Gastrocnemius medialis (tissue), 4 donors: ENCODE results near the gene WASL. TPM values are rescaled to one million over a fixed set of nuclear protein-coding genes. Genes with fewer than 3 reads are reported as not detected.

ENCODE experiments used
- ATAC-seq, 2 donors: fragments of 150-250 bp; one replicate each; pipeline ENCODE4 v1.9.1; 2016
- DNase-seq, 2 donors: peaks; one replicate each; pipeline ENCODE4 v3.0.0-alpha.2; 2019
- H3K27ac ChIP-seq, 4 donors: fragments of 200-600 bp; sonication (generic); 1 replicate in 1 of 4; 2 replicates in 3 of 4; pipeline ENCODE4 v1.5.1; 2016 to 2018; ENCODE audit warnings: mild to moderate bottlenecking in 2 of 4, moderate library complexity in 1 of 4
- H3K27me3 ChIP-seq, 3 donors: fragments of 200-600 bp; sonication (generic) in 2 of 3; 1 replicate in 1 of 3; 2 replicates in 2 of 3; pipeline versions ENCODE4 v1.5.1 to v1.6.0; 2016 to 2019; ENCODE audit warnings: mild to moderate bottlenecking in 1 of 3, moderate library complexity in 1 of 3
- H3K36me3 ChIP-seq, 2 donors: fragments of 200-600 bp; sonication (generic) in 1 of 2; one replicate each; pipeline ENCODE4 v1.5.1; 2017 to 2018
- H3K4me1 ChIP-seq, 2 donors: fragments of 200-600 bp; sonication (generic) in 1 of 2; one replicate each; pipeline ENCODE4 v1.5.1; 2016 to 2017; ENCODE audit warnings: mild to moderate bottlenecking in 2 of 2
- H3K4me3 ChIP-seq, 4 donors: fragments of 200-600 bp; sonication (generic) in 3 of 4; 1 replicate in 1 of 4; 2 replicates in 3 of 4; pipeline ENCODE4 v1.5.1; 2016 to 2019; ENCODE audit warnings: mild to moderate bottlenecking in 2 of 4
- H3K9me3 ChIP-seq, 3 donors: fragments of 200-600 bp; sonication (generic) in 2 of 3; 1 replicate in 1 of 3; 2 replicates in 2 of 3; pipeline ENCODE4 v1.5.1; 2016 to 2019
- CTCF ChIP-seq, 5 experiments: fragments of 450-650 bp in 3 of 5; fragments of 200-600 bp in 2 of 5; sonication (generic) in 2 of 5; IDR thresholded peaks in 4 of 5; conservative IDR thresholded peaks in 1 of 5; 1 replicate in 4 of 5; 2 replicates in 1 of 5; pipeline ENCODE4 v1.5.1; 2016 to 2019; ENCODE audit warnings: antibody characterized with exemption in 5 of 5, mild to moderate bottlenecking in 3 of 5, moderate library complexity in 3 of 5
- POLR2A ChIP-seq, 2 donors: fragments of 450-650 bp; IDR thresholded peaks; one replicate each; pipeline ENCODE4 v1.6.1; 2017; ENCODE audit warnings: antibody characterized with exemption in 2 of 2, mild to moderate bottlenecking in 2 of 2, moderate library complexity in 2 of 2
- in situ Hi-C, 4 donors: fragments of 200-750 bp; cut with MboI; loops; one replicate each; pipeline versions ENCODE4 v1.15.0 to v1.8.0; 2017; ENCODE audit warnings: low sequenced_read_pairs in 4 of 4
- intact Hi-C: fragments of 100-400 bp; cut with DNase I; formaldehyde crosslinking; loops from one replicate; pipeline ENCODE4 v1.15.1; 2023; ENCODE audit warnings: low total_unique reads
- total RNA-seq, 4 donors: library from RNA; depleted of rRNA; stranded (reverse); fragments of >200 nt; gene quantifications; one replicate each; pipeline versions ENCODE4 v1.1.0 to v1.2.3, GENCODE V29; 2016

The WASL gene
- total RNA-seq, 4 donors from 2014 or later: 29.0 to 40.4 (median 33.0) TPM

GRCh38 chr7:123714296-123715080, 34.3 kb downstream of the WASL start:
- H3K4me1 ChIP-seq: peaks cover 34 to 43% of the 10 kb centered on the region in 2 donors
- intact Hi-C loops: no loop called here
- in situ Hi-C loops: no loop called here
- no peak overlapping the region for H3K4me3 ChIP-seq
- DNase-seq: no peak
- H3K27ac ChIP-seq: no peak overlapping the region
- ATAC-seq: no peak
- TF ChIP-seq CTCF (IDR thresholded peaks at IDR 0.05 in 4 of 5, conservative IDR thresholded peaks at IDR 0.05 in 1 of 5): no peak
- no peak for TF ChIP-seq POLR2A (IDR thresholded peaks at IDR 0.05)
- H3K9me3 ChIP-seq: no peaks in the 10 kb centered on the region
- no peaks in the 10 kb centered on the region for H3K36me3 ChIP-seq
- no peaks in the 10 kb centered on the region for H3K27me3 ChIP-seq

GRCh38 chr7:123712619-123713018, 36.2 kb downstream of the WASL start:
- ATAC-seq (no peak), DNase-seq (no peak)
- peaks cover 0 to 13% of the 10 kb centered on the region in 2 donors for H3K36me3 ChIP-seq
- TF ChIP-seq CTCF (IDR thresholded peaks at IDR 0.05 in 4 of 5, conservative IDR thresholded peaks at IDR 0.05 in 1 of 5): no peak
- H3K4me1 ChIP-seq: peaks cover 32 to 42% of the 10 kb centered on the region in 2 donors
- intact Hi-C loops: no loop called here
- H3K9me3 ChIP-seq: no peaks in the 10 kb centered on the region
- in situ Hi-C loops: no loop called here
- no peak overlapping the region for H3K4me3 ChIP-seq
- H3K27me3 ChIP-seq: no peaks in the 10 kb centered on the region
- H3K27ac ChIP-seq: no peak overlapping the region

GRCh38 chr7:123711832-123712293, 36.9 kb downstream of the WASL start:
- TF ChIP-seq POLR2A (IDR thresholded peaks at IDR 0.05): no peak
- TF ChIP-seq CTCF (IDR thresholded peaks at IDR 0.05 in 4 of 5, conservative IDR thresholded peaks at IDR 0.05 in 1 of 5): no peak
- no peak overlapping the region for H3K27ac ChIP-seq
- peaks cover 32 to 42% of the 10 kb centered on the region in 2 donors for H3K4me1 ChIP-seq
- H3K4me3 ChIP-seq: no peak overlapping the region
- in situ Hi-C loops (no loop called here), intact Hi-C loops (no loop called here)
- no peaks in the 10 kb centered on the region for H3K9me3 ChIP-seq
- ATAC-seq (no peak), DNase-seq (no peak)
- H3K27me3 ChIP-seq: no peaks in the 10 kb centered on the region
- peaks cover 0 to 17% of the 10 kb centered on the region in 2 donors for H3K36me3 ChIP-seq

GRCh38 chr7:123710683-123711082, 38.1 kb downstream of the WASL start:
- Histone ChIP-seq H3K36me3 (peaks cover 0 to 17% of the 10 kb centered on the region in 2 donors), H3K4me1 (peaks cover 25 to 32% of the 10 kb centered on the region in 2 donors), H3K9me3 (no peaks in the 10 kb centered on the region), H3K27ac (no peak overlapping the region), H3K27me3 (no peaks in the 10 kb centered on the region), H3K4me3 (no peak overlapping the region)
- DNase-seq: no peak
- intact Hi-C loops (no loop called here), in situ Hi-C loops (no loop called here)
- no peak for TF ChIP-seq POLR2A (IDR thresholded peaks at IDR 0.05)
- no peak for TF ChIP-seq CTCF (IDR thresholded peaks at IDR 0.05 in 4 of 5, conservative IDR thresholded peaks at IDR 0.05 in 1 of 5)
- no peak for ATAC-seq
